ENCODE results near the gene S100A2.

DNA sequence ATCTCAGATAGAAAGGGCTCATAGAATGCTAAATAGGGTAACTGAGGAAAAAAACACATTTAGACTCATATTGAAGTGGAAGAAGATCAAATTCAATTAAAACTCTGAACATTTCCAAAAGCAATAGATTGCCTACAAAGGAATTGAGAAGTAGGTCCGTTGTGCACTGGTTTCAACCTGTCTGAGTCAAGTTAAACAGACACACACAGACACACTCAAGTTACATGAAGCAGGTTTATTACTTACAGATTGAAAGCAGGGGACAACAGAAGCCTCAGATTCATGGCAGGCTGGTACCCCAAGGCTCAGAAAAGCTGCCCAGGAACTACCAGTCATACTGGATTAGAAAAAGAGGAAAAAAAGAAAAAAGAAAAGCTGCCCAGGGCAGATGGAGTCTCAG, 20.7 kb upstream of the S100A2 start:
- TF ChIP-seq CTCF (conservative IDR thresholded peaks at IDR 0.05; ENCODE audit: low read depth, low read length) (no peak), EZH2 (IDR thresholded peaks at IDR 0.05; ENCODE audit: borderline replicate concordance, low read depth, low read length, poor library complexity, severe bottlenecking) (no peak)

Data from A673 (cell line).